Measurements from ENCODE around the gene CHN2.
"Not testable (repeated sequence)": the region's sequence is repeated elsewhere in the genome, so short reads cannot be mapped to it uniquely, and the experiment has no call there.

Gene CHN2

DNA sequence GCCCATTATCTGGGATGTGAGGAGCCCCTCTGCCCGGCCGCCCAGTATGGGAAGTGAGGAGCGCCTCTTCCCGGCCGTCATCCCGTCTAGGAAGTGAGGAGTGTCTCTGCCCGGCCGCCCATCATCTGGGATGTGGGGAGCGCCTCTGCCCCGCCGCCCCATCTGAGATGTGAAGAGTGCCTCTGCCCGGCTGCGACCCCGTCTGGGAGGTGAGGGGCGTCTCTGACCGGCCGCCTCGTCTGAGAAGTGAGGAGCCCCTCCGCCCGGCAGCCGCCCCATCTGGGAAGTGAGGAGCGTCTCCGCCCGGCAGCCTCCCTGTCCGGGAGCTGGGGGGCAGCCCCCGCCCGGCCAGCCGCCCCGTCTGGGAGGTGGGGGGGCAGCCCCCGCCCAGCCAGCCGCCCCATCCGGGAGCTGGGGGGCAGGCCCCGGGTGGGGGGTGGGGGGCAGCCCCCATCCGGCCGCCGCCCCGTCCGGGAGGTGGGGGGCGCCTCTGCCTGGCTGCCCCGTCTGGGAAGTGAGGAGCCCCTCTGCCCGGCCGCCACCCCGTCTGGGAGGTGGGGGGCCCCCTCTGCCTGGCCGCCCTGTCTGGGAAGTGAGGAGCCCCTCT, 69.1 kb downstream of the CHN2 start:
- not testable (repeated sequence) for H3K4me3 ChIP-seq (ENCODE audit: low read length); H3K4me2 ChIP-seq (ENCODE audit: low read length); H3K27me3 ChIP-seq (ENCODE audit: control insufficient read depth, insufficient read depth, low read length); H3K9me3 ChIP-seq (replicated peaks; ENCODE audit: low read length); H3K9ac ChIP-seq (ENCODE audit: low read depth, low read length); H3K36me3 ChIP-seq (ENCODE audit: insufficient read depth, low read length); H3K4me1 ChIP-seq (ENCODE audit: control insufficient read depth, insufficient read depth, low read length)

DNA sequence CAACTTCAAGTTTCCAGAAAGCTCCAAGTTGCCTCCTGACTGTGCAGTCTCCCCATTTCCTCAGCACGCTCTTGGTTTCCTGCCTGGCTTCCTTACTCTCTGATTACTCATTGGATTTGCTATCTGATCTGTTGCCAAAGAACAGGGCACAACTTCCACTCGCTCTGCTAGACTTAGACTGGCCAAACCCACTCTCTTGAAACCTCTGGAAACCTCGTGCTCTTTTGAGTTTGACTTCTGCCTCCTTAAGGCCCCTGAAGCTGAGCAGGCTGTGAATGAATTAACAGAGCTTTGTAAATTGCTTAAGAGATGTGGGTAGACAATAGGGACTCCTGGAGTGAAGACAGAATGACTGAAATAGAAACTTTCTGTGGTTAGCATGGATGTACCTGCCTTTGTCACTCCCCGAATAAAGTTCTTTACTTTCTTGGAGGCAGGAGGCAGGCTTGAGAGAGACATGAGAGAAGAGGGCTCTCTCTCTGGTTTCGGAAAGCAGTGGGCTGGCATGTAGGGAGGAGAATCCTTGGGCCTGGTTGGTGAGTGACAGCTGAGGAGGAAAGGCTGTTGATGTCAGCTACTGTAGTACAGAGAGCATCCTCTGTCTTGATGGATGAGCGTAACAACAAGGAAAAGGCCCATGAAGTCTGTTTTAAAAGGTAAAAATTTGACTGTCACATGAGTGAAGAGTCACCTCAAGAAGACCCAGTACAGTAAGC, 70.8 kb downstream of the CHN2 start:
- no peak overlapping the region for H3K4me2 ChIP-seq (ENCODE audit: low read length)
- peaks cover 4% of the 10 kb centered on the region for H3K27me3 ChIP-seq (ENCODE audit: control insufficient read depth, insufficient read depth, low read length)
- H3K4me1 ChIP-seq (ENCODE audit: control insufficient read depth, insufficient read depth, low read length): peaks cover 8% of the 10 kb centered on the region
- no peak overlapping the region for H3K9ac ChIP-seq (ENCODE audit: low read depth, low read length)
- no peak overlapping the region for H3K4me3 ChIP-seq (ENCODE audit: low read length)
- no peaks in the 10 kb centered on the region for H3K36me3 ChIP-seq (ENCODE audit: insufficient read depth, low read length)
- no peaks in the 10 kb centered on the region for H3K9me3 ChIP-seq (replicated peaks; ENCODE audit: low read length)

DNA sequence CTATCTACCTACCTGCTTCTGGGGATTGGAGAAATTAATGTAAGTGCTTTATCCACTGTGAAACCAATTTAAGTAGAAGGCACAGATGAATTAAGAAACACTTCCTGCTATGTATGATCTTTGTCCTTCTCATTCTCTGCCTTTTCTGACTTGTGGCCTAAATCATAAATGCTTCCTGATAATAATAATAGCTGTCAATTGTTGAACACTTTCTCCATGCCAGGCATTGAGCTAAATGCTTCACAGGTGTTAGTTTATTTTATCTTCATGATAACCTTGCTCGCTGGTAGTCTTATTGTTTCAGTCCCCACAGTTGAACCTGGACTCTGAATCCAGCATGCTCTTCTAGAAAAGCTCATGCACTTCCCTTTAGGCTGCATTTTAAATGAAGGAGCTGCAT, 75.4 kb downstream of the CHN2 start:
- H3K4me1 ChIP-seq (ENCODE audit: control insufficient read depth, insufficient read depth, low read length): peaks cover 15% of the 10 kb centered on the region
- H3K9me3 ChIP-seq (replicated peaks; ENCODE audit: low read length): no peaks in the 10 kb centered on the region

DNA sequence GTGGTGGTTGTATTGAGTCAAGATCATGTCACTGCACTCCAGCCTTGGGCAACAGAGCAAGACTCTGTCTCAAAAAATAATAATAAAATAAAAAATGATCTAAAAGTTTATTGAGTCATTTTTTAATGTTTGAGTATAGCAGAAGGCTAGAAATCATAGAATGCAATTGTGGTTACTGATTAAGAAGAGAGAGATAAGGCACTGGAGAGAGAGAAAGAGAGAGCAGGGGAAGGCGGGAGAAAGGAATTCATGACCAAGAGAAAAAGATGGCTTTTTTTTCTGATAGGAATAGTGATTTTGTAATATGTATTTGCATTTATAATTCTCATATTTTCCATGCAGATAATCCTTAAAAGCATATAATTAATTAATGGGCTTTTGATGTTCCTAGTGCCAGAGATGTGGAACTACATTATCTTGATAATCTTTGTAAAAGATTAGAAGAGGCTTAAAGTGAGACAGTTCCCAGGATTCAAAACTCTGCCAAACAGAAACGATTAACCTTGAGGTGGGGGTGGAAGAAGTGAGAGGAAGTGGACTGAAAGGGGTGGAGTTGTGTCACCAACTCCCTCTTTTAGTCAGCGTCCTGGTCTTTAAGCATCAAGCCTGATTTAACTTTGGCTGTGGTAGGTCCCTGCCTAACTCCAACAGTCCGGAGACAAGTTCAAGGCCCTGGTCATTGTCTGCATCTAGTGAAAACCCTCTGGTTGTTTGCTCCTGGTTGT, 76.2 kb downstream of the CHN2 start:
- no peak overlapping the region for H3K4me2 ChIP-seq (ENCODE audit: low read length)
- H3K9me3 ChIP-seq (replicated peaks; ENCODE audit: low read length): no peaks in the 10 kb centered on the region
- peaks cover 8% of the 10 kb centered on the region for H3K4me1 ChIP-seq (ENCODE audit: control insufficient read depth, insufficient read depth, low read length)
- no peaks in the 10 kb centered on the region for H3K36me3 ChIP-seq (ENCODE audit: insufficient read depth, low read length)
- H3K27me3 ChIP-seq (ENCODE audit: control insufficient read depth, insufficient read depth, low read length): peaks cover 6% of the 10 kb centered on the region
- no peak overlapping the region for H3K4me3 ChIP-seq (ENCODE audit: low read length)
- no peak overlapping the region for H3K9ac ChIP-seq (ENCODE audit: low read depth, low read length)

More for the DNA sequence above, 75.4 kb downstream of the CHN2 start:
- no peak overlapping the region for H3K4me3 ChIP-seq (ENCODE audit: low read length)
- no peaks in the 10 kb centered on the region for H3K36me3 ChIP-seq (ENCODE audit: insufficient read depth, low read length)
- H3K9ac ChIP-seq (ENCODE audit: low read depth, low read length): no peak overlapping the region
- H3K4me2 ChIP-seq (ENCODE audit: low read length): no peak overlapping the region
- H3K27me3 ChIP-seq (ENCODE audit: control insufficient read depth, insufficient read depth, low read length): peaks cover 6% of the 10 kb centered on the region

DNA sequence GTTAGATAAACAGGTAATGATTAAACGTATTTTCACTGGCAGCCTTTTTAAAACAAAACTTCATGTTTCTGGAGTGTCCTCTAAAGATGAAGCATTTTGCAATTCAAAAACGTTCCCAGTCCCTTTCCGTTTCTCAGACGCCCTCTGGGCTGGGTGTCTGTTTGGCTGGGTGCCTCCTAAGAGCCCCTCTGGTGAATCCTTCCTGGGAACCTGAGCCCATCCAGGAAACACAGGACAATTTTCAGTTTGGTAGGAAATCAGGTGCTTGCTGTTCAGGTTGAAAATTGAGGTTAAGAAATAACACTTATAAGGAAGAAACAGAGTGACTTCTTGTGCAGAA, 76.7 kb downstream of the CHN2 start:
- H3K9me3 ChIP-seq (replicated peaks; ENCODE audit: low read length): no peaks in the 10 kb centered on the region
- H3K36me3 ChIP-seq (ENCODE audit: insufficient read depth, low read length): no peaks in the 10 kb centered on the region
- H3K4me3 ChIP-seq (ENCODE audit: low read length): no peak overlapping the region
- H3K9ac ChIP-seq (ENCODE audit: low read depth, low read length): no peak overlapping the region
- H3K4me1 ChIP-seq (ENCODE audit: control insufficient read depth, insufficient read depth, low read length): peaks cover 8% of the 10 kb centered on the region
- peaks cover 10% of the 10 kb centered on the region for H3K27me3 ChIP-seq (ENCODE audit: control insufficient read depth, insufficient read depth, low read length)
- H3K4me2 ChIP-seq (ENCODE audit: low read length): no peak overlapping the region

DNA sequence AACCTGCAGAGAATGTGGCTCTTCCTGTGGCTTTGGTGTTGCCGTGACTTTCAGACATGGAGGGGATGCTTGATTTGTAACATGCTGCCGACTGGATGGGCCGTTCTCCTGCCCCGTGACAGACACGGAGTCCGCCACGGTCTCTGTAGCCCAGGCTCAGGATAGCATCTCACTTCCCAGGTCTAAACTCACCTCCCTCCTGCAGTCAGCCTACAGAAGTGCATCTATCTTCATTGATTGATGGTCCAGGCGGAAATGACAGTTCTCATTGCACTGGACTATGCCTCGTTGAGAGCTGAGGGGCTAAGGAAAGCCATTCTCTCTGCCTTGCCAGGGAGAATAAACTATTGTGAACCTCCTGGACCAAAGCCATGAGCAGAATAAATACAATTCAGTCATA, 77.5 kb downstream of the CHN2 start:
- Histone ChIP-seq H3K9ac (ENCODE audit: low read depth, low read length) (no peak overlapping the region), H3K9me3 (replicated peaks; ENCODE audit: low read length) (no peaks in the 10 kb centered on the region), H3K27me3 (ENCODE audit: control insufficient read depth, insufficient read depth, low read length) (peaks cover 15% of the 10 kb centered on the region), H3K4me3 (ENCODE audit: low read length) (no peak overlapping the region), H3K4me2 (ENCODE audit: low read length) (no peak overlapping the region), H3K36me3 (ENCODE audit: insufficient read depth, low read length) (no peaks in the 10 kb centered on the region), H3K4me1 (ENCODE audit: control insufficient read depth, insufficient read depth, low read length) (peaks cover 8% of the 10 kb centered on the region)

DNA sequence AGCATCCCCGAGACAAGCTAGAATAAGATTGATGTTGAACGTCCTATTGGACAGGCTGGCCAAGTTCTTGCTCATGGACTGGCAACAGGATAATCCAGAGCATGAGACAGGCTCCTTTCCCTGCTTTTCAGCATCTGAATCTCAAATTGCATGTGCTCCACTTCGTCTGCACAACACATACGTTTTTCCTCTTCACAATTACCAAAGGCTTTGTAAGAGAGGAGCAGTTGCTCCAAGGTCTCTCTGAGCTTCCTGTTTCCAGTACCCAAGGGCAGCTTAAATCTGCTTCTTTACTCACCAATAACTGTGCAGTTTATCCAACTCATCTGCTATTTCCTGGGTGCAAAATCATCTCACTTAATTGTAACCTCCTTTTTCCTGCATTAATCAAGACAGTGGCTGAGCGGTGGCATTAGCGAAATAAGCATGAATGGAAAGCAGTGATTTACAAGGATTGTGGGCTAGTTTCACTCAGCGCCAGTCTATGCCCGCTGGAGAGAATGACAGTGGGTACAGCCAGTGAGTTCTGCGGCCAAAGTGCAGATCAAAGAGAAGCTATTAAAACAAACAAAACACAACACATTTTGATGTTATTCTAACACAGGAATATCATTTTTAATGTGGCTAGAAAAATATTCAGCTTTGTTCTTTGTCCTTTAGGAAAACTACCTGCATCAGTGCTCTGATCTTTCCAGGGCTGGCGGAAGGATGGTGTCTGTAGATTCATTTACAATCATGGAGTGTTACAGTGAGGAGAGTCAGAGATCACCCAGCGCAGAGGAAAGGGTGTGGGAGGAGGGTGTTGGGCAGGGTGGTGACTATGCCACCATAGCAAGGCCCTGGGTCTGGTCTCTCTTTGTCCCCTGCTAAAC, 79.8 kb downstream of the CHN2 start:
- no peaks in the 10 kb centered on the region for H3K36me3 ChIP-seq (ENCODE audit: insufficient read depth, low read length)
- H3K27me3 ChIP-seq (ENCODE audit: control insufficient read depth, insufficient read depth, low read length): peaks cover 38% of the 10 kb centered on the region
- peak overlapping the region; percentile 31 for H3K4me3 ChIP-seq (ENCODE audit: low read length)
- peaks cover 8% of the 10 kb centered on the region for H3K4me1 ChIP-seq (ENCODE audit: control insufficient read depth, insufficient read depth, low read length)
- no peak overlapping the region for H3K9ac ChIP-seq (ENCODE audit: low read depth, low read length)
- H3K9me3 ChIP-seq (replicated peaks; ENCODE audit: low read length): no peaks in the 10 kb centered on the region
- H3K4me2 ChIP-seq (ENCODE audit: low read length): peak overlapping the region; percentile 71

DNA sequence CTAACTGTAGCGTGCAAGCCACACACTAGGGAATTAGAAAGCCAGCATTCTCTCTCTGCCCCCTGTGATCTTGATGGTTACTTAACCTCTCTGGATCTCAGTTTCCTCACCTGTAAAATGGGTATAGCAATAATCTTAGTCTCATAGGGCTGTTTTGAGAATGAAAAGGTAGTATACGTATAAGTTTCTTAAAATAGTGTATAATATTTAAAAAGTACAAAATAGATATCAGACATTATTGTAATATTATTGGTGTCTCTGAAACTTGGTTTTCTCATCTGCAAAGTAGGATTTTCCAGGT, 80.4 kb downstream of the CHN2 start:
- H3K4me2 ChIP-seq (ENCODE audit: low read length): no peak overlapping the region
- no peaks in the 10 kb centered on the region for H3K9me3 ChIP-seq (replicated peaks; ENCODE audit: low read length)
- peaks cover 8% of the 10 kb centered on the region for H3K4me1 ChIP-seq (ENCODE audit: control insufficient read depth, insufficient read depth, low read length)
- no peaks in the 10 kb centered on the region for H3K36me3 ChIP-seq (ENCODE audit: insufficient read depth, low read length)
- H3K27me3 ChIP-seq (ENCODE audit: control insufficient read depth, insufficient read depth, low read length): peaks cover 43% of the 10 kb centered on the region
- H3K4me3 ChIP-seq (ENCODE audit: low read length): no peak overlapping the region
- no peak overlapping the region for H3K9ac ChIP-seq (ENCODE audit: low read depth, low read length)

DNA sequence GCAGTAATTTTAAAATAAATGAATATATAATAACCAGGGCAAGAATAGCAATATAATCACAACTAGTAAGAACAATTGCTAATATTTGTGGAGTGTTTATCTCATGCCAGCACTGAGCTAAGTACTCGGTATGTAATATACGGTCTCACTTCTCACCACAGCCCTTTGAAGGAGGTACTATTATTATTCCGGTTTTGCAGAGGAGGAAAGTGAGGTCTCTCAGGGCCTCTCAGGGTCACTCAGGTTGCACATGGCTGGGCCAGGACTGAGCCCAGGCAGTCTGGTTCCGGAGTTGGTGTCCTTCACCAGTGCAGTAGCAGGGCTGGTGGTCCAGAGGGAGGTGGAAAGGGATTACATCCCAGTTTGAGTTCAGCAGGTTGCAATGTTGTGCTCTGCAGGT, 80.9 kb downstream of the CHN2 start:
- Histone ChIP-seq H3K9me3 (replicated peaks; ENCODE audit: low read length) (no peaks in the 10 kb centered on the region), H3K4me1 (ENCODE audit: control insufficient read depth, insufficient read depth, low read length) (peaks cover 8% of the 10 kb centered on the region), H3K4me3 (ENCODE audit: low read length) (no peak overlapping the region), H3K9ac (ENCODE audit: low read depth, low read length) (no peak overlapping the region), H3K27me3 (ENCODE audit: control insufficient read depth, insufficient read depth, low read length) (peaks cover 45% of the 10 kb centered on the region), H3K36me3 (ENCODE audit: insufficient read depth, low read length) (no peaks in the 10 kb centered on the region), H3K4me2 (ENCODE audit: low read length) (no peak overlapping the region)

DNA sequence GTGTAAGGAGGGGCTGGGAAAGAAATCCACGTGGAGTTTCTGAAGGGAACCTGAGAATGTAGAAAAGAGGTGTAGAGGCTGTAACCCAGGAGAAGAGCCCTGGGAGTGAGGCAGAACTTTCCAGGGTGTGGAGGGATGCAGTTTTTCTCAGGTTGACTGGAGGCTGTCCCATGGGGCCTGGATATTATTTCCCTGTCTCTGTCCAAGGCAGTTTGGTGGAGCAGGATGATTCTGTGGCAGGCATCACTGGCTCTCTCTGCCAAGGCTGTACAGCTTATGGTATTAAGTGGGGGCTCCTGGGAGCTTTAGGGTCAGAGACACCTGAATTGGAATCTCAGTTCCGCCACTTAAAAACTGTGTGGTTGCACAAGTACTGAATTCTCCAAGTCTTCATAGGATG, 81.6 kb downstream of the CHN2 start:
- H3K27me3 ChIP-seq (ENCODE audit: control insufficient read depth, insufficient read depth, low read length): peaks cover 50% of the 10 kb centered on the region
- no peak overlapping the region for H3K4me3 ChIP-seq (ENCODE audit: low read length)
- H3K4me1 ChIP-seq (ENCODE audit: control insufficient read depth, insufficient read depth, low read length): peaks cover 8% of the 10 kb centered on the region
- H3K9ac ChIP-seq (ENCODE audit: low read depth, low read length): no peak overlapping the region
- H3K4me2 ChIP-seq (ENCODE audit: low read length): no peak overlapping the region
- no peaks in the 10 kb centered on the region for H3K36me3 ChIP-seq (ENCODE audit: insufficient read depth, low read length)
- H3K9me3 ChIP-seq (replicated peaks; ENCODE audit: low read length): no peaks in the 10 kb centered on the region

DNA sequence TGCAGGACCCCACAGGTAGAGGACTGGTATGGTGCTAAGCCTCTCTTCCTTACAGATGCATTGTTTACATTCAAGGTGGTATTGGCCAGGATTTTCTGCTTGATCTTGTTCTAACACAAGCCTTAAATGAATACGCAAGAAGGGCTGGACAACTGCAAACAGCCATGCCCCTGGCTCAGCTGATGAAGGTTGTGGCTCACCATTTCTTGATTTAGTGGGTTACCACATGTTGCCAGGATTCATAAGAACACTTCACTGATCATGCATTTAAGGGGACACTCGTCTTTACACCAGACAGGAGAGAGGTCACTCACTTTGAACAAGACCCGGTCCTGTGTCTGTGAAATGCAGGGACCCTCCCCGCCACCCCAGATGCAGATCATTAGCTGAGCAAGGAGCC, 82.2 kb downstream of the CHN2 start:
- Histone ChIP-seq H3K9ac (ENCODE audit: low read depth, low read length) (no peak overlapping the region), H3K36me3 (ENCODE audit: insufficient read depth, low read length) (no peaks in the 10 kb centered on the region), H3K9me3 (replicated peaks; ENCODE audit: low read length) (no peaks in the 10 kb centered on the region), H3K4me2 (ENCODE audit: low read length) (no peak overlapping the region), H3K4me1 (ENCODE audit: control insufficient read depth, insufficient read depth, low read length) (peaks cover 8% of the 10 kb centered on the region), H3K27me3 (ENCODE audit: control insufficient read depth, insufficient read depth, low read length) (peaks cover 53% of the 10 kb centered on the region), H3K4me3 (ENCODE audit: low read length) (no peak overlapping the region)

Measured in skeletal muscle satellite cell (primary cell).